Suprapubic skin (tissue), 4 donors: Measurements from ENCODE around the gene GNB5.

Source experiments
- CTCF ChIP-seq, 2 donors: fragments of 200-600 bp in 1 of 2; fragments of 450-650 bp in 1 of 2; sonication (generic) in 1 of 2; IDR thresholded peaks; one replicate each; pipeline ENCODE4 v1.5.1; 2016 to 2019; ENCODE audit warnings: antibody characterized with exemption in 2 of 2, mild to moderate bottlenecking in 1 of 2, moderate library complexity in 1 of 2
- EP300 ChIP-seq: sonication (generic); formaldehyde crosslinking; IDR thresholded peaks from one replicate; pipeline ENCODE4 v1.6.1; 2017; ENCODE audit warnings: antibody characterized with exemption
- POLR2A ChIP-seq, 2 donors: fragments of 450-650 bp; IDR thresholded peaks; one replicate each; pipeline ENCODE4 v1.6.1; 2017; ENCODE audit warnings: antibody characterized with exemption in 2 of 2, mild to moderate bottlenecking in 2 of 2, moderate library complexity in 2 of 2
- POLR2AphosphoS5 ChIP-seq, 3 donors: sonication (generic); formaldehyde crosslinking; IDR thresholded peaks; one replicate each; pipeline ENCODE4 v1.6.1; 2017; ENCODE audit warnings: antibody characterized with exemption in 3 of 3

GRCh38 chr15:52161406-52161966, 29.7 kb downstream of the GNB5 start:
- TF ChIP-seq CTCF (IDR thresholded peaks at IDR 0.05) = no peak
- no peak for TF ChIP-seq POLR2A (IDR thresholded peaks at IDR 0.05)
- TF ChIP-seq POLR2AphosphoS5 (IDR thresholded peaks at IDR 0.05) = no peak
- no peak for TF ChIP-seq EP300
